ENCODE data around the gene SMG6. TPM values are rescaled to one million over a fixed set of nuclear protein-coding genes. Genes with fewer than 3 reads are reported as not detected.
"Not testable (repeated sequence)": the region's sequence is repeated elsewhere in the genome, so short reads cannot be mapped to it uniquely, and the experiment has no call there.

Gene SMG6
- total RNA-seq, 2 donors from 2014 or later, result 27.8 to 29.4 TPM

DNA sequence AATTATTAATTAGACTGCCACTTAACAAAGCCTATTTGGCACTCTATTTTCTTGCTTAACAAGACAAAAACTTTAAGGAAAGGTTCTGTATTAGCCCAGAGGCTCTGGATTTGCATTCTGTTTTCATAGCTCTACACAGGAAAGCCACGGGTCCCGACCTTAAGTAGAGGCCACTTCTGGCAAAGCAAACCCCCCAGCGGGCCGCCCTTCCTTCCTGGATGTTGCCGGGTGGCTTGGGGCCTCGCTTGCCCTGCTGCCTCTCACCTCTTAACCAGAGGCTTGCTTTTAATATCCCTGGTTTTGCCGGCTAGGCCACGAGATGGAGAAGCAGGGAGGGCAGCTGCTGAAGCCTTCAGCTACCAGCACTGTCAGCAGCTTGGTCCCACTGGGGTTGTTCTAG, 282.9 kb downstream of the SMG6 start:
- intact Hi-C loops (cut with DNase I, micrococcal nuclease), result no loop called here
- DNase-seq (no peak), ATAC-seq (no peak)

DNA sequence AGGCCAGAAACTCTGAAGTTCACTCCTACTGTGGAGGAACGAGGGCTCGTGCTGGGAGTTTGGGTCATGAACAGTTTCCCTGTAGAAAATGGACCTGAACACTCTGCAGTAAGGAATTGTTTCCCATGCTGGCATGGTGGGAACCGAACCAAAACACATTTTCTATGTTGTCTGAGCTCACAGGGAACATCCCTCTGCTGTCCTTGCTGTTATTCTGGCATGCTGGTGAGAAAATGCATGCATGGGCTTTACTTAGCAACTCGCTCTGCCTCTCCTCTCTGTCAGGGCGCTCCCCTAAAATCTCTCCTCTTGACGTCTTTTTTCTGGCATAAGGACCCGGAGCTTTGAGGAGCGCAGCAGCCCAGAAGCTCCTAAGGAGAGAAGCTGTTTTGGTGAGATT, 283.9 kb downstream of the SMG6 start:
- no peak for ATAC-seq
- intact Hi-C loops (cut with DNase I, micrococcal nuclease), result no loop called here
- no peak for DNase-seq

DNA sequence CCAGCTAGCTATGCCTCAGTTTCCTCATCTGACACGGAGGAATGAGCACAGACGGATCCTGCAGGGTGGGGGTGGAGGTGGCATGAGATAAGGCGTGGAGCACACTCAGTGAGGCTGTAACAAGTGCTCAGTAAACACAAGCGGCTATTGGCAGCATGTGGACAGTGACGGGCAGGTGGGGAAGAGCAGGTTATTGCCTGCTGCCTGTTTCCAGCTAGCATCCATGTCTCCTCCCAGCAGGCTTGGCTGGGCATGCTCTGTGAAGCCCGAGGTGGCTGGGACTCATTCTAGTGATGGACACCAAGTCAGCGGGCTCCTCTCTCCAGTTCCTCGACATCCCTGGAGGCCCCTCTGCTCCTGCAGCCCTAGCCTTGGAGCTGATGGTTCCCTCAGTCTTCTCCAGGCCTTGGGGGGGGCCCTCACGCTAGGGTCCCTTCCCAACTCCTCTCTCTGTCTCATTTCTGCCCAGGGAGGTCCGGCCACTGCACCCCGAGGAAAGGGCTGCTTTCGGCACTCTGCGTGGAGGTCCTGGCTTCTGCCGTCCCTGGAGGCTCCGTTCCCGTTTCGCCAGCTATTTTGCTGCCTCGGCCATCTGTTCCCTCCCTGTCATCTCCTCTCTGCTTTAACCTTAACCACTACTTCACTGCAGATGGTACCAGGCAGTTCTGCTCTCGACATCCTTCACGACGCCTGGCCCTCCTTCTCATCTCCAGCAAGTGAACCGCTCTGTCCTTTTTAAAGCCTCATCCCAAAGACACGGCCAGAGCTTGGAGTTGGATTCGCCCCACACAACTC, 284.7 kb downstream of the SMG6 start:
- peak; percentile 70 for ATAC-seq

GRCh38 chr17:2017274-2017941, 286.2 kb downstream of the SMG6 start:
- ATAC-seq, result no peak
- intact Hi-C loops (cut with DNase I, micrococcal nuclease), result no loop called here
- DNase-seq, result no peak

More for the DNA sequence above, 284.7 kb downstream of the SMG6 start:
- intact Hi-C loops (cut with DNase I, micrococcal nuclease), result no loop called here
- no peak for DNase-seq

DNA sequence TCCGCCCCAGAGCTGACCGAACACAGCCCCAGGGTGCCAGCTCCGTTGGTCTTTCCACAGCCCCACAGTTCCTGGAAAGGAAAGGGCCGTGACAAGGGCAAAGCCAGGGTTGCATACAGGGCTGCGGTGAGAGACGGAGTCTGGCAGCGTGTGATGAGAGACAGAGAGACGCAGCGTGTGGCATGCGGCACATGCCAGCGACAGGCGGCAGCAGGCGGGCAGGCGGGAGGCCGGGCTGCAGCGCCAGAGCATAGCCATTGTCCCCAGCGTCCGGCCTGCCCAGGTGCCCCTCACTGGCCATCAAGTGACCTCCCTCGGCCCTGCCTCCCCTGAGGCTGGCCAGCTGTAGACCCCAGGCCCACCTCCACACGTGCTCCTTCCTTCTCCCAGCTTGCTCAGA, 287.1 kb downstream of the SMG6 start:
- no peak for ATAC-seq
- intact Hi-C loops (cut with DNase I, micrococcal nuclease), result no loop called here
- no peak for DNase-seq

DNA sequence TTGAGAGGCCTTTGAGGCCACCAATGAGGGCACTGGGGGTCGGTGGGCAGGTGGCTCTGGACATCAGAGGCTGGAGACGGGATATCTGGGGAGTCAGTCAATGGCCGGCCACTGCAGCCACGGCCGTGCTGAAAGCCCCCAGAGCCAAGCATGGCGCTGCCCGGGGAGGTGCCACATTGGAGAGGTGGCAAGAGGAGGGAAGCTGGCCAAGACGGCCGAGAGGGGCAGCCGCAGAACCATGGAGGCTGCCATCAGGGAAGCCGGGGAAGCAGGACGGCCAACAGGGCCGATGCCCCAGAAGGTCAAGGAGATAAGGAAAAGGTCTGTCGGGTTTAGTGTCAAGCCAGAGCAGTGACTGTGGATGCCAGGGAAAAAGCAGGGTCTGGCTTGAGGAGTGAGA, 288.3 kb downstream of the SMG6 start:
- DNase-seq, result no peak
- intact Hi-C loops (cut with DNase I, micrococcal nuclease), result no loop called here
- no peak for ATAC-seq

DNA sequence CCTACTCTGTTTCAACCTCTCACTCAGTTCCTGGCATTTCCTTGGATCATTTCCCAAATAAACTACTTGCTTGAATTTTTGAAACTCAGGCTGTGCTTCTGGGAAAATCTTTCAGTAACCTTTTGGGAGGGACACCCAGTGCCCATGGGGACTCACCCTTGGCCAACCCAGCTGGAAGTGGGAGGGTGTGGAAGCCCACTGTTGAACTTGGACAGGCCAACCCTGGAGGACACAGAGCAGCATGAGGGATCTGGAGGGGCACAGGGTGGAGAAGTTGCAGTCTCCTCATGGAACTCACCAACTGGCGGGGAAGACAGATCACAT, 289.6 kb downstream of the SMG6 start:
- no peak for ATAC-seq
- intact Hi-C loops (cut with DNase I, micrococcal nuclease), result no loop called here
- no peak for DNase-seq

DNA sequence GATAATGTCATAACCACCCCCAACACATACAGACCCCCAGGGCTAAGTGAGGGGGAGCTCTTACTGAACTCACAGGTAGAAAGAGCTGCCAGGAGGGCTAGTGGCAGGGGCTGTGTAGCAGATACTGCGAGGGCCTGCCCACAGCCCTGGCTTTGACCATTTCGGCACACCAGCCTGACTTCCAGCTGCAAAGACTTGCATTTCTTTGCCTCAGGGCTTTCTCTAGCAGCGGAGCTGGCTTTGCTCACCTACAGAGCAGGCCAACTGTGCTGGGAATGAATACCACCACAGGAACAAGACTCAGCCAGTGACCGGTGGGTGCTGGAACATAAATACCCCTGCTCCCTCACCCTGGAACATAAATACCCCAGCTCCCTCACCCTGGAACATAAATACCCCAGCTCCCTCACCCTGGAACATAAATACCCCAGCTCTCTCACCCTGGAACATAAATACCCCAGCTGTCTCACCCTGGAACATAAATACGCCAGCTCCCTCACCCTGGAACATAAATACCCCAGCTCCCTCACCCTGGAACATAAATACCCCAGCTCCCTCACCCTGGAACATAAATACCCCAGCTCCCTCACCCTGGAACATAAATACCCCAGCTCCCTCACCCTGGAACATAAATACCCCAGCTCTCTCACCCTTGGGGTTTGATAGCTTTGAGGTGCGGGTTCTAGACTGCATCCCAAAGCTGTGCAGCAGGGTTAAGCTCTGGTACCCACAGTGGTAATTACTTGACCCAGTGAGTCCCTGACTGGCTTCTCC, 290.2 kb downstream of the SMG6 start:
- ATAC-seq; DNase-seq; intact Hi-C loops (cut with DNase I, micrococcal nuclease): not testable (repeated sequence)

- intact Hi-C loops (cut with DNase I, micrococcal nuclease), result no loop called here
- ATAC-seq (no peak), DNase-seq (no peak)
Observed at GRCh38 chr17:2012499-2012898, 291.1 kb downstream of the SMG6 start.

- DNase-seq, result no peak
- ATAC-seq, result peak; percentile 24
- intact Hi-C loops (cut with DNase I, micrococcal nuclease), result no loop called here
Observed at GRCh38 chr17:2011411-2012371, 291.9 kb downstream of the SMG6 start.

Small RNAs within 50 kb of the gene (microRNA-seq; reads per million reads assigned to microRNA genes)
- gene MIR132 (1,506 to 2,237 reads per million in 2 donors), gene MIR212 (57.6 to 120 reads per million in 2 donors)

Other genes starting within 250 kb of the SMG6 start
- gene HIC1, start 248.7 kb downstream of the SMG6 start, total RNA-seq, result 10 to 100 TPM in 1 of 2 donors, 1 to 10 TPM in 1; 4.8 to 12.8 TPM
- gene SRR, start 165 bp upstream of the SMG6 start, total RNA-seq, result 1 to 10 TPM; 8.5 to 9.9 TPM
- gene TSR1, start 32.7 kb upstream of the SMG6 start, total RNA-seq, result 10 to 100 TPM; 11.8 to 16.4 TPM
- gene SGSM2, start 33.7 kb upstream of the SMG6 start, total RNA-seq, result 10 to 100 TPM; 29.6 to 35.3 TPM
- 10 to 100 TPM; 22.3 to 25.6 TPM for gene MNT, start 97.3 kb upstream of the SMG6 start, total RNA-seq
- gene METTL16, start 208.1 kb upstream of the SMG6 start, total RNA-seq, result 10 to 100 TPM; 13.7 to 14.2 TPM

All from left colon (tissue), 2 donors.